Gastroesophageal sphincter (tissue), 4 donors: ENCODE results near the gene KIAA0825. TPM values are rescaled to one million over a fixed set of nuclear protein-coding genes. Genes with fewer than 3 reads are reported as not detected.

Source experiments
- ATAC-seq: fragments of 150-250 bp; one replicate; pipeline ENCODE4 v1.9.1; 2016; ENCODE audit warnings: mild to moderate bottlenecking, moderate library complexity
- H3K27ac ChIP-seq, 4 donors: fragments of 200-600 bp; sonication (generic) in 3 of 4; 1 replicate in 3 of 4; 2 replicates in 1 of 4; pipeline ENCODE4 v1.5.1; 2016 to 2019
- H3K27me3 ChIP-seq: fragments of 200-600 bp; sonication (generic); one replicate; pipeline ENCODE4 v1.5.1; 2019
- H3K36me3 ChIP-seq, 2 donors: fragments of 200-600 bp; sonication (generic); one replicate each; pipeline ENCODE4 v1.5.1; 2019; ENCODE audit warnings: control low read depth in 1 of 2
- H3K4me1 ChIP-seq, 3 donors: fragments of 200-600 bp; sonication (generic); 1 replicate in 2 of 3; 2 replicates in 1 of 3; pipeline ENCODE4 v1.5.1; 2016 to 2019; ENCODE audit warnings: control low read depth in 2 of 3
- H3K4me3 ChIP-seq, 2 donors: fragments of 200-600 bp; sonication (generic); one replicate each; pipeline ENCODE4 v1.5.1; 2019; ENCODE audit warnings: mild to moderate bottlenecking in 1 of 2, moderate library complexity in 1 of 2
- H3K9me3 ChIP-seq, 3 donors: fragments of 200-600 bp; sonication (generic); one replicate each; pipeline ENCODE4 v1.5.1; 2017 to 2019; ENCODE audit warnings: control low read depth in 2 of 3
- CTCF ChIP-seq, 4 experiments: fragments of 200-600 bp in 2 of 4; fragments of 450-650 bp in 2 of 4; sonication (generic) in 1 of 4; IDR thresholded peaks; one replicate each; pipeline ENCODE4 v1.5.1; 2017 to 2019; ENCODE audit warnings: antibody characterized with exemption in 4 of 4, mild to moderate bottlenecking in 2 of 4, moderate library complexity in 2 of 4
- EP300 ChIP-seq: sonication (generic); formaldehyde crosslinking; IDR thresholded peaks from one replicate; pipeline ENCODE4 v1.6.1; 2017; ENCODE audit warnings: antibody characterized with exemption, mild to moderate bottlenecking
- POLR2A ChIP-seq, 2 donors: fragments of 450-650 bp; IDR thresholded peaks; one replicate each; pipeline ENCODE4 v1.6.1; 2017; ENCODE audit warnings: antibody characterized with exemption in 2 of 2, mild to moderate bottlenecking in 2 of 2, moderate library complexity in 1 of 2
- POLR2AphosphoS5 ChIP-seq: sonication (generic); formaldehyde crosslinking; IDR thresholded peaks from one replicate; pipeline ENCODE4 v1.6.1; 2017; ENCODE audit warnings: antibody characterized with exemption
- WGBS, 2 donors: methylation state at CpG; one replicate each; pipeline ENCODE4 v1.1.5; 2018; ENCODE audit warnings: low coverage in 1 of 2; 5-methylcytosine and 5-hydroxymethylcytosine counted together
- total RNA-seq, 4 donors: library from RNA; depleted of rRNA; stranded (reverse); fragments of >200 nt; gene quantifications; one replicate each; pipeline ENCODE4 v1.1.0, GENCODE V29; 2016

The KIAA0825 gene
- total RNA-seq, 4 donors from 2014 or later = 3.0 to 7.9 (median 4.8) TPM

GRCh38 chr5:94263068-94263467 lies 355.3 kb downstream of the KIAA0825 start:
- Histone ChIP-seq H3K4me3 (no peak overlapping the region), H3K27ac (no peak overlapping the region), H3K4me1 (no peaks in the 10 kb centered on the region), H3K9me3 (no peaks in the 10 kb centered on the region), H3K36me3 (no peaks in the 10 kb centered on the region), H3K27me3 (no peaks in the 10 kb centered on the region)
- 75% methylated on average over 1 of the region's 1 CpG for WGBS, 2 donors
- TF ChIP-seq EP300 = no peak
- TF ChIP-seq POLR2AphosphoS5 = no peak
- no peak for TF ChIP-seq POLR2A (IDR thresholded peaks at IDR 0.05)
- no peak for ATAC-seq

- no peaks in the 10 kb centered on the region for H3K27me3 ChIP-seq
- TF ChIP-seq EP300 (no peak), POLR2AphosphoS5 (no peak), CTCF (IDR thresholded peaks at IDR 0.05) (no peak), POLR2A (IDR thresholded peaks at IDR 0.05) (no peak)
- no peaks in the 10 kb centered on the region for H3K9me3 ChIP-seq
- 85 to 93% methylated on average over 1 of the region's 1 CpG for WGBS, 2 donors
- H3K4me3 ChIP-seq = no peak overlapping the region
- no peaks in the 10 kb centered on the region for H3K36me3 ChIP-seq
- no peak overlapping the region for H3K27ac ChIP-seq
- no peaks in the 10 kb centered on the region for H3K4me1 ChIP-seq
- no peak for ATAC-seq
These were observed 358.3 kb downstream of the KIAA0825 start for GRCh38 chr5:94260096-94260495.

GRCh38 chr5:94254214-94254613 lies 364.2 kb downstream of the KIAA0825 start:
- TF ChIP-seq EP300 (no peak), POLR2A (IDR thresholded peaks at IDR 0.05) (no peak), POLR2AphosphoS5 (no peak), CTCF (IDR thresholded peaks at IDR 0.05) (no peak)
- Histone ChIP-seq H3K27ac (no peak overlapping the region), H3K4me3 (no peak overlapping the region), H3K4me1 (no peaks in the 10 kb centered on the region), H3K27me3 (no peaks in the 10 kb centered on the region), H3K9me3 (no peaks in the 10 kb centered on the region), H3K36me3 (no peaks in the 10 kb centered on the region)
- ATAC-seq = no peak
- WGBS, 2 donors = 63 to 90% methylated on average over 3 of the region's 3 CpGs

- H3K4me1 ChIP-seq = no peaks in the 10 kb centered on the region
- H3K4me3 ChIP-seq = no peak overlapping the region
- no peak for ATAC-seq
- H3K27ac ChIP-seq = no peak overlapping the region
- TF ChIP-seq CTCF (IDR thresholded peaks at IDR 0.05) (no peak), EP300 (no peak), POLR2A (IDR thresholded peaks at IDR 0.05) (no peak), POLR2AphosphoS5 (no peak)
- 66 to 73% methylated on average over 5 of the region's 5 CpGs for WGBS, 2 donors
- H3K36me3 ChIP-seq = no peaks in the 10 kb centered on the region
- no peaks in the 10 kb centered on the region for H3K9me3 ChIP-seq
- no peaks in the 10 kb centered on the region for H3K27me3 ChIP-seq
These were observed 367.4 kb downstream of the KIAA0825 start for GRCh38 chr5:94250985-94251384.

GRCh38 chr5:94249430-94249829 lies 369.0 kb downstream of the KIAA0825 start:
- H3K9me3 ChIP-seq = no peaks in the 10 kb centered on the region
- H3K4me1 ChIP-seq = no peaks in the 10 kb centered on the region
- no peaks in the 10 kb centered on the region for H3K27me3 ChIP-seq
- 76 to 89% methylated on average over 2 of the region's 2 CpGs for WGBS, 2 donors
- no peak overlapping the region for H3K27ac ChIP-seq
- TF ChIP-seq CTCF (IDR thresholded peaks at IDR 0.05) (no peak), EP300 (no peak), POLR2A (IDR thresholded peaks at IDR 0.05) (no peak), POLR2AphosphoS5 (no peak)
- H3K36me3 ChIP-seq = no peaks in the 10 kb centered on the region
- no peak overlapping the region for H3K4me3 ChIP-seq
- no peak for ATAC-seq
